GM23248 (cell line): ENCODE results near the gene PPP2R5A.

Source experiments
- EZH2 ChIP-seq: fragments of 200-600 bp; sonication (generic); IDR thresholded peaks from 2 replicates; pipeline ENCODE4 v1.6.1; 2018; ENCODE audit warnings: antibody characterized with exemption, mild to moderate bottlenecking; ENCODE audit not compliant: insufficient read depth, poor library complexity, severe bottlenecking
- EZH2phosphoT487 ChIP-seq: fragments of 200-600 bp; sonication (generic); IDR thresholded peaks from 2 replicates; pipeline ENCODE4 v1.6.1; 2018; ENCODE audit warnings: antibody characterized with exemption, moderate library complexity, mild to moderate bottlenecking, low read depth; ENCODE audit not compliant: insufficient read depth

- no peak for TF ChIP-seq EZH2
- TF ChIP-seq EZH2phosphoT487 = no peak
Observed at GRCh38 chr1:212256369-212256768, 28.8 kb upstream of the PPP2R5A start.
